GM18861 (cell line): Measurements from ENCODE around the gene GUCY2D.
"Not testable (repeated sequence)": the region's sequence is repeated elsewhere in the genome, so short reads cannot be mapped to it uniquely, and the experiment has no call there.

Experiments
- ATAC-seq: cut with Tn5 transposase; IDR thresholded peaks from one replicate; pipeline ENCODE4 v1.9.1; 2021; ENCODE audit not compliant: unreplicated experiment

The GUCY2D gene

DNA sequence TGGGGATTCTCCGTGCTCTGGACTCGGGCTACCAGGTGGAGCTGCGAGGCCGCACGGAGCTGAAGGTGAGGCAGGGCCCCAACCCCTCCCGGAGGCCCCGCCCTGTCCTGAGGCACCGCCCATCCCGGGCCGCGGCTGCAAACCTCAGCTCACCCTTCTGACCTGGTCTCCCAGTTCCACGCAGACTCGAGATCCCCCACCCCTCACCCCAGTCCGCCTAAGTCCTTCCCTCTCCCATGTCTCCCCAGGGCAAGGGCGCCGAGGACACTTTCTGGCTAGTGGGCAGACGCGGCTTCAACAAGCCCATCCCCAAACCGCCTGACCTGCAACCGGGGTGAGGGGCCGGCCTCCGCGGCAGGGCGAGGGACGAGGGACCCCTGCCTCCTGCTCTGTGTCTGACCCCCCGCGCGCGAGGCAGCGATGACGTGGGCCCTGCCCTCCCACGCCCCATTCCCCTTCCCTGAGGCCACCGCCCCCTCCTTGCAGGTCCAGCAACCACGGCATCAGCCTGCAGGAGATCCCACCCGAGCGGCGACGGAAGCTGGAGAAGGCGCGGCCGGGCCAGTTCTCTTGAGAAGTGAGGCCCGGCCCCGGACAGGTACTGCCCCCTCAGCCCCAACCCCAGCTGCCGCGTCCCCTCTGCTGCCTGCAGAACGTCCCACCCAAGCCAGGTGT is 13.7 kb downstream of the GUCY2D start:
- ATAC-seq = no peak

DNA sequence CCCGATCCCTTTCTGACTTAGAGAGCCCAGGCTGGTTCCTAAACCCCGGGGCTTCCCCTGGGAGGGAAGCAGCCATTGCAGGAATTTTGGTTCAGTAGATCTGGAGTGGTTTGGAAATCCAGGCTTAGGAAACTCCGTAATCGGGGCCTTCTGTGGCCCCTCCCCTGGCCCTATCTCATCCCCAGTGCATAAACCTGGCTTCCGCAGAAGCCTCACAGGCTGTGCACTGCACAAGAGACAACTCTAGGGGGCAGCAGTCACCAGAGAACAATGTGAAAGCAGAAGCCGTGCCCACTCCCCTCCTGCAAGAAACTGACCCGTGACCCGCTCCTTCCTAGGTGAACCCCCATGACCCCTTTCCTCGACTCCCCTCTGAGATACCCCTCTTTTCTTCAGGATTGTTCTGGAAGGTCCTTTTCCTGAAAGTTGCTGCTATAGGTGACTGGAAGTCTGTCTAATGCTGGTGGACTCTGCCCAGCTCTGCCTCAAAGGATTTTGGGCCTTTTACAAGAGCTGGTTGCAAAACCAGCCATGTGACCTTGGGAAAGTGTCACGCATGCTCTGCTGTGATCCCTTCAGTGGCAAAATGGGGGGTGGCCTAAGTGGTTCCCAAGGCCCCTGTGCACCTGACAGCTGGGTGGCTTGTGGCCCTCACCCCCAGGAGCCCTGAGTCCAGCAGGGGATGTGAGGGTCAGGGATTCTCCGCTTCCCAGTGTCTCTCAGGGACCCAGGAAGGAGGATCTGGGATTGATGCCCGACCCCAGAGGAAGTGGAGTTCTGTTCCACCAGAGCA is 14.4 kb downstream of the GUCY2D start:
- ATAC-seq = no peak

DNA sequence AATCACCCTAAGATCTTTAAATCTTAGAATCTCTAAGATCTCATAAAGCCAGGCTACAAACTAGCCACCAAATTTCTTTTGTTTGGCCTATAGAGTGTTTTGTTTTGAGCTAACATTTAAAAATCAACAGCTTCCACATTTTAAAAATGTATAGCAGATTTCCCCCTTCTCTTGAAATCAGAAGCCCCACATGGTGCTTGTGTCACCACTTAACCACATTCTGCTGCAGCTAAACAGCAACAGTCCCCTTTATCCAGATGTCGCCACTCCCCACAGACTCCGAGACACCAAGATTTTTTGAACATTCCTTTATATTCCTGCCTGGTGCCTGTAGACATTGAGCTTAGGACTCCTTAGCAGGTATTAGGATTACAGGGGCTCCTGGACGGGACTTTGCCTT is 16.0 kb downstream of the GUCY2D start:
- ATAC-seq = no peak

DNA sequence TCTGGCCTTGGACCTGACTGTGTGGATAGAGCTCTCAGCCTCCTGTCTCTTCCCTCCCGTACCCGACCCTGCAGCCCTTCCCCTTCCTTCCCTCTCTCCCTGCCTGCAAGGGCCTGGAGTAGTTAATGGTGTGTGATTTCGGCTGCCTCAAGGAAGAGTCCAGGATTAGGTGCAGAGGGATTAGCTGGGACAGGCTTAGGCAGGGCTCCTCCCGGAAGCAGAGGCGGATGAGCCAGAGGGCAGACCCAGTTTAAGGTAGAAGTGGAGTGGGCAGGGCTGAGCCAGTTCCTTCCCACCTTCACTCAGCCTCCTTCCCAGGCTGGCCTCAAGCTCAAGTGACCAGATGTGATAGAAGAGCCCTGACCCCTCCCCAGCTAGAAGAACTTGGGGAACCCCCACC is 16.8 kb downstream of the GUCY2D start:
- ATAC-seq = no peak

DNA sequence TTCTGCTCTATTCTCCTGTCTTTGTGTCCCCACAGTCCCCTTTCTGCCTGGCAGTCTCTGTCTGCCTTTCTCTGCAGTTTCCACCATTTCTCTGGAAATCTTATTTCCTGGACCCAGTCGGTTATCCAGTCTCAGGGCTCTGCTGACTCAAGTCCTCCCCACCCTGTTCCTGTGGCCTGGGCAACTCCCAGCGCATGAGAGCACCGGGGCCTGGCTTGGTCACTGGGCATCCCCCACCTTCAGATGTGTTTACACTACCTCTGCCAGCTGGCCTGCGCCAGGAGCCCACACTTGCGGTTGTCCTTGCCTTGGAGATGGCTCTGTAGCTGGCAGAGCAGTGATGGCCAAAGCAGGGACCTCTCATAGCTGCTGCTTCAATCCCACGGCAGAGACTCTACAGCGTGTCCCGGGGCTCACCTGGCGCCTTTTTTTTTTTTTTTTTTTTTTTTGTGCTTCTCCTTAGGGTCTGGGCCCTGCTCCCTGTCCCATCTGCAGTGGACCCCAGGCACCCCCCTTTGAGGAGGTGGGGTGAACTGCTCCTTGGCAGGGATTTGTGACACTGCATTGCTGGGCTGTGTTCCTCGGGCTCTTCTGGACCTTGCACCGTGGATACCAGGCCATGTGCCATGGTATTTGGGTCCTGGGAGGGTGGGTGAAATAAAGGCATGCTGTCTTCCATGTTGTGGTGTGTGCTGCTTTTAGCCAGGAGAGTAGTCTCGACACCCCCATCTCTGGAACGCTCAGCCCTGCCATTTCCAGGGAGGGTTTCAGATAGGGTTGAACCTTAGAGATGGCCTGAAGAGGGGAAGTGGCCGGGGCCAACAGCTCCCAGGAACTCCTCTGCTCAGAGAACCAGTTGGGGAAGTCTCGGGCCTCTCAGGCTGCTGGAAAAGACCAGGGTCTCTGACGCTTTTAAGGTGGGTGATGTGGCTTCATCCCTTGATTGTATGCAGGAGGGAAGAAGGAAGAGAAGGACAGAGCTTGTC is 17.5 kb downstream of the GUCY2D start:
- ATAC-seq = no peak

DNA sequence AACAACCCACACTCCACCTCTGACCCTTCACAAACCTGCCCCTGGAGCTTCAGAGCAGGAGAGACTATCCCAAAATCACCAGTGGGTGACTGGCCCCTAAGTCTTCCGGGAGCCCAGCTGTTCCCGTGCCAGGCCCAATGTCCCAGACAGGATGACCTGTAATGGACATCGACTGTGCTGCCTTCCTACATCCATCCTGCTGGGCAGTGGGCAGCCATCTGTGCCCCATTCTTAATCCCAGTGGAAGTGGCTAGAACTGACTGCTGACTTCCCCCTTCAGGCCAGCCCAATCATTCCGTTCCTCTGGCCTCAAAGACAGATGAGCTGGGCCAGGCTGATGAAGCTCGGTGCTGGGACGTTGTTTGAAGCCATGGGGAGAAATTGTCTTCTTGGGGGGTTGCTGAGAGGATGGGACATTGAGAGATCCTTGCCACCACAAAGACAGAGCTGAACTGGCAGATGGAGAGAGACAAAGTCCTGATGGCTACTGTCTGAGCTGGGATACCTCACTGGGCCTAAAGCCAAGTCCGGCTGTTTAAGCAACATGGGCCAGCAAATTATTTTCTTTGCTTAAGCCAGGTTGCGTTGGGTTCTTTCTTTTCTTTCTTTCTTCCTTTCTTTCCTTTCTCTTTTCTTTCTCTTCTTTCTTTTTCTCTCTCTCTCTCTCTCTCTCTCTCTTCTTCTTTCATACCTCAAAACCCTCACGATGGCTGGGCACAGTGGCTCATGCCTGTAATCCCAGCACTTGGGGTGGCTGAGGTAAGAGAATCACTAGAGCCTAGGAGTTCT is 18.6 kb downstream of the GUCY2D start:
- no peak for ATAC-seq

DNA sequence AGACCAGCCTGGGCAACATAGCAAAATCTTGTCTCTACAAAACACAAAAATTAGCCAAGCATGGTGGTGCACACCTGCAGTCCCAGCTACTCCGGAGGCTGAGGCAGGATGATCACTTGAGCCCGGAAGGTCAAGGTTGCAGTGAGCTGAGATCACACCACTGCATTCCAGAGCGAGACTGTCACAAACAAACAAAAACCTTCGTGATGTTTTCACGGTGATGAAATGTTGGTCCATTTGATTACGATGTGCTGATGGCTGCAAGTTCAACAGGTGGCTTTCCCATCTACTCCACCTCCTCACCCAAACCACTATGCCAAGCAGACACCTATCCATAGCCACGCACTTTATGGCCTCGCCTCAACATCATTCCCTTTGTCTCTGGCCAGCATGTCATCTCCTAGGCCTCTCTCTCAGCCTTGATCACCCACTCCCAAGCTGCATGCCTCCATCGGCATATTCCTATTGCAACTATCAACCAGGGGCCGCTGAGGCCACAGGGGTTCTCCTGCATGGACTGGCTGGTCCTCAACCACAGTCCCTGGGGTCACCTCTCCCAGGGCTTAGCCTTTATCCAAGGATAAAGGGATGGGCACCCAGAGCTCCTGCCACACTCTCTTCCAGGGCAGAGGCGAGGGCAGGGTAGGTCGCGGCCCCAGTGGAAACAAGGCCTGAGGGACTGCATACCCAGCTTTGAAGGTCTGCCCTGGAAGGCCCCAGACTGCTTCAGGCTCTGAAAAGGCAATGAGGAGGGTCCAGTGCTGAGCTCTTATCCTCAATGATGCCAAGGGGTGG is 19.3 kb downstream of the GUCY2D start:
- ATAC-seq = no peak

DNA sequence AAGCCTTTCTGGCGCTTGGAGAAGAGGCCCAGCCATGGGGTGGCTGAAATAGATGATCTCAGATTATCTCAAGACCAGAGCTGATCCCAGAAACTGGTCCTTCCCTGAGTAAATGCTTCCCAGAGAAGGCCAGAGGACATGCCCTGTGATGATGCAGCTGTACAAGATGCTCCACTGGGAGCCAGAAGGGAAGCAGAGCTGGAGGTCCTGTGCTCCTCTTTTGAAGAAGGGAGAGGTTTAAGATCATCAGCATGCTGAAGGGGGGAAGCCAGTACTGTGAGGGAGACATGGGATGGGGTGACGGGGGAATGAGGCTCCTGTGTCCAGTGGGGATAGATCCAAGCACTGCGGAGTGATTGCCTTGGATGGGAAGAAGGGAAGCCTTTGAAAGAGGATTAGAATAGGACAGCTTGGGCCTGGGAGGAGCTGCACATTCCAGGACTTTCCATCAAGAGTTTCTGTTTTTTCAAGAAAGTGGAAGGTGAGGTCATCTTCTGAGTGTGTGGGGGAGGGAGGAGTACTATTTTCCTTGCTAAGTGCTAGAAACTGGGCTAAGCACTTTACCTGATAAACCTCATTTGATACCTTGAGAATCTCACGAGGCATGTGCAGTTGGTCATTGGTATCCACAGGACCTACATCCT is 20.1 kb downstream of the GUCY2D start:
- no peak for ATAC-seq

DNA sequence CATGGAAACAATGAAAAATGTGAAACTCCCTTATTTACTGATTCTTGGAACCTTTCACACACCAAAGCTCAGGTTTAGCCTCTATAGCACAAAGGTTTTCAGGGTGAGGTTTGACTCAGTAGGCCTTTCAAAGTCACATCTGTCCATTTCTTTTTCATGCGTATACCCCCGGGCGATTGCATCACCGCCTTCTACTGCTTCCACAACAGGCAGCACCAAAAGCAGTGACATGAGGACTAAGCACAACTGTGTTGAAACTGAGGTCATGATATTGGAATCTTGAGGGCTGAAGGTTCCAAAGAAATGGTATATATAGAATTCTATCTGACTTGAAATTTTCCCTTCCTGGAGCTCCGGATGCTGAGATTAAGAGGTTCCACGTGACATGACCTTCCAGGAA is 21.7 kb downstream of the GUCY2D start:
- ATAC-seq = not testable (repeated sequence)

DNA sequence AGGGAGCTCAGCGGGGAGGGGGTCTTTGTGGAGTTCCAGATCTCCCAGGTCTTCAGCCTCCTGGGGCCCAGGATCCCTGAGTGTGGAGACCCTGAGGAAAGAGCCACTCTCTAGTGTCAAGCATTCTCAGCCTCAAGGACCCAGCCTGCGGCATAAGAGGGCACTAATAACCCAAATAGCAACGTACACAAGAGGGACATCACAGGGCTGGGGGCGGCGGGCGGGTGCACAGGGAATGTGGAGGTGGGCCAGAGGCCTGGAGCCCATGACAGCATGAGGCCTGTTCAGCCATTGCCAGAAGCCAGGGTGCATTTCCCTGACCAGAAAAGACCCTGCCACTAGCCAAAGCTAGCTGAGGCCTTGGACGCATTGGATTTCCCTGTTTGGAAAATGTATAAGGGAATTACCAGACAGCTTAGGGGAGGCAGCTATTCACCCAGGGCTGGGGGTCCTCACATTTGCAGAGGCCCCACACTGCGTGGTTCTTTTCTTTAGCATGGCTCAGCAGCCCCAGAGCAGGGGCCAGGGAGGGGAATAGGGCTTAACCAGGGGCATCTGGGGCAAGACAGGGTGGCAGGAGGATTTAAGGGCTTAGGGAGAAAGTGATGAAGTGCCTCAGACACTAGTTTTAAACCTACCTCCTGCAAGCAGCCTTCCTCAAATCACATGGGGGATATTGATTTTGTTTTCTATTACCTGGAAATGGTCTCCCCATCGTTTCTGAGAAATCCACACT is 22.9 kb downstream of the GUCY2D start:
- ATAC-seq = no peak

DNA sequence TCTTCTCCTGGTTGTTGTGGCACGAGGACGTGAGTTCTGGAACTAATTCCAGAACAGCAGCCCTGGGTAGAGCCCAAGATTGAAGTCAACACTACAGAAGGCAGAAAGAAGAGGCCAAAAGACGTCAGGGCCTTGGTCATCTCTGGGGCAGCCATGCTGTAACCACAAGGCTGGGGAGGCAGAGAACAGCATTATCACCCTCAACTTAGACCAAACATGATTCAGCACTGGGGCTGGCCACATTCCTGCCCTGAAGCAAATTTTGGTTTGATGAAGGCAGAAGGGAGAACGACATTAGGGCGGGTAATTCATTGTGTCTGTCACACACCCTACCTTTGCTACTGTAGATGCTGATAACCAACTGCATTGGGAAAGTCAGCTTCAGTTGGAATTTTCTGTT is 26.7 kb downstream of the GUCY2D start:
- no peak for ATAC-seq

DNA sequence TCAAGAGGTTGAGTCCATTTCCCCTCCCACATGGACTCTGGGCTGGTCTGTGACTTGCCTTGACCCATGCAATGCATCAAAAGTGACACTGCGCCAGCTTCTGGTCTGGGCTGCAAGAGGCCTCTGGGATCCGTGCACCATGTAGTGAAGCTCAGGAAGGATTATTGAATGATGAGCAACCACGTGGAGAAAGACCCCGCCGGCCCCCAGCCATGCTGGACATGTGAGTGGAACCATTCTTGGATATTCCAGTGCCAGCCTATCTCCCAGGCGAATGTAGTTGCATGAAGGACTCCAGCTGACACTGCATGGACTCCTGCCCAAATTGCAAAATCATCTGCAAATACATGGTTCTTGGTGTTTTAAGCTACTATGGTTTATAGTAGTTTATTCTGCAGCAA is 28.8 kb downstream of the GUCY2D start:
- ATAC-seq = no peak

DNA sequence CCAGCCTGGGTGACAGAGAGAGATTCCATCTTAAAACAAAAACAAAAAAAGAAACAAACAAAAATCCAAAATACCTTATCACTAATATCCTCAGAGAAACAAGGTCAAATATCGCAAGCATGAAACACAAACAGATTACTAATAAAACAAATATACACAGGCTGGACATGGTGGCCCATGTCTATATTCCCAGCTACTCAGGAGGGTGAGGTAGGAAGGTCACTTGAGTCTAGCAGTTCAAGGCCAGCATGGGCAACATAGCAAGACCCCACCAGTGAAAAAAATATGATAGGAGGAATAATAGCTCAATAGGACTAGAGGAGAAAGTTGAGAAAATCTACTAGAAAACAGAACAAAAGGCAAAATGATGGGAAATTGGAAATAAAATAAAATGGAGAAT is 29.5 kb downstream of the GUCY2D start:
- no peak for ATAC-seq

DNA sequence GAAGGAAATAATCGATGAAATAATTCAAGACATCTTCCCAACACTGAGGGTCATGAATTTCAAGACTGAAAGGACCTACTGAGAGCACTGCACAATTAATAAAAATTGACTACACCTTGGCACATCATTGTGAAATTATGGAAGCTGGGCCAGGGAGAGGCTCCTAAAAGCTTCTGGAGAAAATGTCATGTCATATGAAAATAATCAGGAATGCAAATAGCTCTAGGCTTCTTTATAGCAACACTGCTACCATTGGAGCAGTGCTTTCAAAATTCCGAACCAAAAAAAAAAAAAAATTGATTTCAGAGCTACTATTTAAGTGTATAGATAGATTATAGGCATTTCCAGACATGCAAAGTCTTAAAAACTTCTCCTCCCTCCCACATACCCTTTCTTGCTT is 30.0 kb downstream of the GUCY2D start:
- ATAC-seq = no peak

DNA sequence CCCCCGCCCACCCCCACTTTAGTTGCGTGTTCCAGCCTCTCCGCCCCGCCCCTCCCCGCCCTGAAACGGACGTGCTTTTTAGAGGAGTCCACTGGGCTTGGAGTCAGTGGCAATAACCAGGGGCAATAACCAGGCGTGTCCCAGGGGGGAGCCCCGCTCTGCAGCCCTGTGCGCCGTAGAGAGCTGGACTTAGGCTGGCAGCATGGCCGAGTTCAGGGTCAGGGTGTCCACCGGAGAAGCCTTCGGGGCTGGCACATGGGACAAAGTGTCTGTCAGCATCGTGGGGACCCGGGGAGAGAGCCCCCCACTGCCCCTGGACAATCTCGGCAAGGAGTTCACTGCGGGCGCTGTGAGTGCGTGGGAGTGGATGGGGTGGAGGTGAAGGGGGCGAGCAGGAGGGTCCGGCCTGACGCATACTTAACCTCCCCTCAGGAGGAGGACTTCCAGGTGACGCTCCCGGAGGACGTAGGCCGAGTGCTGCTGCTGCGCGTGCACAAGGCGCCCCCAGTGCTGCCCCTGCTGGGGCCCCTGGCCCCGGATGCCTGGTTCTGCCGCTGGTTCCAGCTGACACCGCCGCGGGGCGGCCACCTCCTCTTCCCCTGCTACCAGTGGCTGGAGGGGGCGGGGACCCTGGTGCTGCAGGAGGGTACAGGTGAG is 36.7 kb downstream of the GUCY2D start, which contains the start of gene ALOX15B:
ALOX15B (plus strand) TSS at position 106 of the 657 bp plus-strand sequence; CDS start at position 203, 97 bp downstream.
- ATAC-seq = no peak

DNA sequence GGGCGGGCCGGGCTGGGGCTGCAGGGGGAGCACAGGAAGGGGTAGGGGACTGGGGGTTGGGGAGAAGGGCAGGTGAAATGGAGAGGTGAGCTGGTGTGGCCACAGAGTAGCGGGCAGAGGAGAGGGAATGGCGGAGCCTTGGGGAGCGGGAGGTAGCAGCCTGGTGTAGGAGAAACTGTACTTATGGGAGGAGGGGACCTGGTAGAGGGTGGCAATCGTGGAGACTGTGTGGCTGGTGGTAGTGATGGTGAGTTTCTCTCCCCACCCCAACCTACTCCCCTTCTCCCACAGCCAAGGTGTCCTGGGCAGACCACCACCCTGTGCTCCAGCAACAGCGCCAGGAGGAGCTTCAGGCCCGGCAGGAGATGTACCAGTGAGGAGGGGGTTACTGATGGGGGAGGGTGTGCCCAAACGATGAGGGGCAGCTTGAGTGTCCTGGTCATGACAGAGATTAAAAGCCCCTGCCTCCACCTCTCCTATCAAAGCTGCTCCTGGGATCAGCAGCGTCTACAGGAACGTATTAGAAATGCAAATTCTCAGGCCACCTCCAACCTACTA is 37.3 kb downstream of the GUCY2D start:
- ATAC-seq = no peak

DNA sequence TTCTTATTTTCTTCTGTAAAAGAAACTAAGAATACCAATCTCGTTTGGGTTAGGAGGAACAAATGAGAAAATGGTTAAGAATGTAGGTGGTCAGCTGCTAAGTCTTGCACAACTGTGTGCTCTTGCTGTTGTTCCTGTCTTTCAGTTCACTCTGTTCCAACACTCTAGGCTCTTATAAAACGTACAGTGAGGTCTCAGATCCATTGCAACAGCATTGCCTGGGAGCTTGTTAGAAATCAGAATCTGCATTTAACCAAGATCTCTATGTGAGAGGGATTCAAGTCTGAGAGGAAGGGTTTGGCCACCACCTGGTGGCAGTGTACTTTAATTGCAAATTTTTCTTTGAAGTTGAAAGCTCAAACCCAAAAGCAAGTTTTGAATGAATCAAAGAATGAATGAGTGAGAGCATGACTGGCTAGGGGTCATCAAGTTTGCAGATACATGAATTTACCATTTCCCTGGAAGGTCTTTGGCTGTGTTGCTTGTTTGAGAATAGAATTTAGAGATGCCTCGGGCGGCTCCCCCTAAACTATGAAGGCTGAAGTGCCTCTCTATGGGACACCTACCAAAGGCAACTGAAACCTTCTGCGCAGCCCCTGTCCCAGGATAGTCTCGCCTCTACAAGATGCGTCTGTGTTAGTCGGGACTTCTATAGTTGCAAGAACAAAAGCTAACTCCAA is 39.0 kb downstream of the GUCY2D start:
- no peak for ATAC-seq
